HG02938 (cell line): Measurements from ENCODE around the gene PRSS22.
"Not testable (repeated sequence)": the region's sequence is repeated elsewhere in the genome, so short reads cannot be mapped to it uniquely, and the experiment has no call there.

Experiments
- ATAC-seq: cut with Tn5 transposase; IDR thresholded peaks from one replicate; pipeline ENCODE4 v1.9.1; 2021; ENCODE audit warnings: mild to moderate bottlenecking, moderate library complexity; ENCODE audit not compliant: unreplicated experiment

PRSS22 gene, protein sequence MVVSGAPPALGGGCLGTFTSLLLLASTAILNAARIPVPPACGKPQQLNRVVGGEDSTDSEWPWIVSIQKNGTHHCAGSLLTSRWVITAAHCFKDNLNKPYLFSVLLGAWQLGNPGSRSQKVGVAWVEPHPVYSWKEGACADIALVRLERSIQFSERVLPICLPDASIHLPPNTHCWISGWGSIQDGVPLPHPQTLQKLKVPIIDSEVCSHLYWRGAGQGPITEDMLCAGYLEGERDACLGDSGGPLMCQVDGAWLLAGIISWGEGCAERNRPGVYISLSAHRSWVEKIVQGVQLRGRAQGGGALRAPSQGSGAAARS

GRCh38 chr16:2857451-2858244 lies at the start of gene PRSS22:
TSS of gene PRSS22 (minus strand) at chr16:2858170. CDS start at chr16:2858104, 66 bp downstream.
- ATAC-seq = no peak

DNA sequence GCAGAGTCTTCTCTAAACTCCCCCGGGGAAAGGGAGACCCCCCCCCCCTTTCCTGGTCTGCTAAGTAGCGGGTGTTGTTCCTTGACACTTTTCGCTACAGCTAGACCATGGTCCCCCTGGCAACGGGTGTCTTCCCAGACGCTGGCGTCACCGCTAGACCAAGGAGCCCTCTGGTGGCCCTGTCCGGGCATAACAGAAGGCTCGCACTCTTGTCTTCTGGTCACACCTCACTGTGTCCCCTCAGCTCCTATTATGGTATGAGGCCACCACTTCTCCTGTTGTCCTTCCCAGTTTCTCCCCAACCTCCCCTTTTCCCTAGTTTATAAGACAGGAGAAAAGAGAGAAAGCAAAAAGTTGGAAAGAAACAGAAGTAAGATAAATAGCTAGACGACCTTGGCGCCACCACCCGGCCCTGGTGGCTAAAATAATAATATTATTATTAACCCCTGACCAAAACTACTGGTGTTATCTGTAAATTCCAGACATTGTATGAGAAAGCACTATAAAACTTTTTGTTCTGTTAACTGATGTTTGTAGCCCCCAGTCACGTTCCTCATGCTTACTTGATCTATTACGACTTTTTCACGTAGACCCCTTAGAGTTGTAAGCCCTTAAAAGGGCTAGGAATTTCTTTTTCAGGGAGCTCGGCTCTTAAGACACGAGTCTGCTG lies 49.2 kb upstream of the PRSS22 start:
- not testable (repeated sequence) for ATAC-seq

GRCh38 chr16:2905988-2906387 lies 48.0 kb upstream of the PRSS22 start:
- no peak for ATAC-seq

DNA sequence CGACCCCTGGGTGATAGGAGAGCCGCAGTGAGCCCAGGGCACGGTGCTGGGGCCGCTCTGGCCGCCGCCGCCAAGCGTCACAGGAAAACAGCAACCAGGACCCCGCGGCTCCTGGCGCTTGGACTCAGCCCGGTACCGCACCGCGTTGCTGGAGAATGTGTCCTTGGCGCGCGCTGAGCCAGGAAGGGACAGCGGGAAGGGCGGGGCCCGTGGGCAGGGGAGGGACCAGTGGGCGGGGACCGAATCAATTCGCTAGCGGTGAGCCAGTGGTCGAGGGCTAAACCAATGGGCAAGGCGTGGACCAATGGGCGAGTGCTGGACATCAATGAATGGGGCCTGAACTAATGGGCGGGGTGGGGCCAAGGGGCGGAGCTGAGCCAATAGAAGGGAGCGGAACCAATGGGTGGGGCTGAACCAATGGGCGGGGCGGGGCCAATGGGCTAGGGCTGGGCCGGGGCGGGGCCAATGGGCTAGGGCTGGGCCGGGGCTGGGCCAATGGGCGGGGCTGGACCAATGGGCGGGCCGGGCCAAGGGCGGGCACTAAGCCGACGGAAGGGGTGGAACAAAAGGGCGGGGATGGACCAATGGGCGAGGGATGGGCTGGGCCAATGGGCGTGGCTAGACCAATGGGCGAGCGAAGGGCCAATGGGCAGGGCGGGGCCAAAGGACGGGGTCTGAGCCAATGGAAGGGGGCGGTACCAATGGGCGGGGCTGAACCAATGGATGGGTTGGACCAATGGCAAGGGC lies 47.4 kb upstream of the PRSS22 start:
- ATAC-seq = peak; percentile 68

DNA sequence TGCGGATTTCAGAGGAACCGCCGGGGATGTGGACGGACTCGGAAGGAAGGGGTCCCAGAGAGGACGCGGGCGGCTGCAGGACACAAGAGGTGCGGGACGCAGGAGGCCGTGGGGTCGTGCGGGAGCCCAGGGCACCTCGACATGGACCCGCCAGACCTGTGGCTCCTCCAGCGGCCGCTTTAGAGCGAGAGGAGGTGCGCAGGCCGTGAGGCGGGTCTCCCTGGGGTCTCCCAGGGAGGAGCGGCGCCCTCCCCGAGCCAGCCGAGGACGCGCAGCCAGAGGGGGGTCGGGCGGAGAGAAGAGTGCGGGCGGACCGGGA lies 46.9 kb upstream of the PRSS22 start:
- ATAC-seq = no peak

DNA sequence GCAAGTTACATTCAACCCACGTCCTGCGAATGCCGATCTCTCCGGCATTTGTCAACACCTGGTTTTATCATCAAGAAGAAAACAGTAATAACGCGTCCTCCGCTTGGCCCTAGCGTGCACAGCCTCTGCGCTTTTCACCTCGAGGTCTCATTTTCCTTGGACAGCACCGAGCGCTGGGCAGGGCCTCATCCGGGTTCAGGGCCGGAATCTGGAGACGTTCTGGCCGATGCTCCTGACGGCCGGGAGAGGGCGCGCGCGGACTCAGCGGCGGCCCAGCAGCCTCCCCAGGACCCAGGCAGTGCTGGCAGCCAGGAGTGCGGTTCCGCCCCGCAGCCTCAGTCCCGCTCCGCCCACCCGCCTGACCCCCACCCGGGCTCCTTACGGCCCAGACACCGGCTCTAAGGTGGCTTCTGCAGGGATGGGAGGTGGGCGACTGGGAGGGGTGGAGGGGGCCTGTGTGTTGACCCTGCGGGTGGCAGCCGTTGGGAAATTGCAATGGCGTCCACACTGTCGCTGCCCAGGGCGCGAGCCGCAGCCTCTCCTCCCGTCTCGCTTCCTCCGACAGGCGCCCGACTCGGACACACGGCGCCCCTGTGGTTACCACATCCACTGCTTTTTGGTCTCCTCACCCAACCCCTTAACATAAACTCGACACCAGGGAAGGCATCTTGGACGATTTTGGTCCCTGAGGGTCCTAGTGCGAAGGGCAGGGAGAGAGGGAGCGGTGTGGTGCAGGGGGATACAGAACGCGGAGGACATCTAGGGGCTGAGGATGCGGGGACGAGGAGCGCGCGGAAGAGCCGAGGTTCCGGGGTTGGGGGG lies 46.3 kb upstream of the PRSS22 start:
- ATAC-seq = peak; percentile 41

- ATAC-seq = no peak
Measured at GRCh38 chr16:2902337-2903130, 44.6 kb upstream of the PRSS22 start.

DNA sequence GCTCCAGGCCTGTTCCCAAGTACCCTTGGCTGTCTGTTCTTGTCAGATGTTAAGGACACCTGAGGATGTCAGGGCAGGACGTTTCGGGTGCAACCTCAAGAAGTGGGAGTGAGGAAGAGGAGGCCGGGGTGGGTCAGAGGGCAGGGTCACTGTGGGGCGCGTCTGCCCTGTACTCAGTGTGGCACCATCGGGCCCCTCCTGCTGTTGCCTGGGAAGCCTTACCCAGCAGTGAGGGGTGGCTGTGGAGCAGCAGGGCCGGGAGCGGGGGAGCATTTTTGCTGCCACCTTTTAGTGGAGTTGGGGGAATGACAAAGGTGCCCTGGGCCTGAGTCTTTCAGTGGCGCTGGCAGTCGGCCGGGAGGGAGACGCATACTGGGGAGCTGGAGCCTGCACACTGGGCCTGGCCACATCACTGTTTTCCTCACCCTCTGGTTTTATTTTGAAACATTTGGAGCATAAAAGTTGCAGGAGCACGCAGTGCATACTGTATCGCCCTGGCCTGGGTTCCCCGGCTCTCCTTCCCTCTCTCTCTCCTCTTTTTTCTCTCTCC lies 42.6 kb upstream of the PRSS22 start:
- no peak for ATAC-seq

GRCh38 chr16:2899564-2900072 lies 41.6 kb upstream of the PRSS22 start:
- ATAC-seq = no peak

DNA sequence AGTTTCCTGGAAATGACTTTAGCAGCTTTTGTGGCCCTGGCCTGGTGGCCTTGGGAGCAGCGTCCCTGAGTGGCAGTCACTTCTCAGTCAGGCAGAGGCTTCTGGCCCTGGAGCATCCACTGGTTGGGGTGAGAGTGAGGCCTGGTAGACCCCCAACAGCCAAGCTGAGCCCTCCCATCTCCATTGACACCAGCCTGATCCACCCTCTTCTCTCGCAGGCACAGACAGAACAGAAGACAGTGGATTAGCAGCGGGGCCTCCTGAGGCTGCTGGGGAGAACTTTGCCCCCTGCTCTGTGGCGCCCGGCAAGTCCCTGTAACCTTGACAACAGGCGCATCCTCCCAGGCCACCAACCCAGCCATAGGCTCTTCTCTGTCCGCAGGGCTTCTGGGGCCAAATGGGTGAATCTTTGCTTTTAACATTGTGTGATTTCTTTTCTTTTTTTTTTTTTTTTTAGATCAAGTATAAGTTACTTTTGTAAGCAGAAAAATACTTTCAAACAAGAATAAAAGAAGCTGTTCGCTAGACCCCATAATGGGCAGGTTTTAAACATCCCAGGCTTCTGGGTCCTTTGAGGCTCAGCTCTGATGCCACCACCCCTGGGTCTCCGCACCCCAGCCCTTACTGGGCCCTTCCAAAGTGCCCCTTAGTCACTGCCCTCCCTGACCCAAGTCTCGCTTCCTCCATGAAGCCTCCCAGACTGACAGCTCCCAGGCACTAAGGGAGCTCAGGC lies 41.0 kb upstream of the PRSS22 start:
- no peak for ATAC-seq

- ATAC-seq = no peak
Measured at GRCh38 chr16:2897110-2897509, 39.1 kb upstream of the PRSS22 start.

GRCh38 chr16:2896480-2897010 lies 38.6 kb upstream of the PRSS22 start:
- ATAC-seq = no peak

- ATAC-seq = no peak
Measured at GRCh38 chr16:2895813-2896212, 37.8 kb upstream of the PRSS22 start.

DNA sequence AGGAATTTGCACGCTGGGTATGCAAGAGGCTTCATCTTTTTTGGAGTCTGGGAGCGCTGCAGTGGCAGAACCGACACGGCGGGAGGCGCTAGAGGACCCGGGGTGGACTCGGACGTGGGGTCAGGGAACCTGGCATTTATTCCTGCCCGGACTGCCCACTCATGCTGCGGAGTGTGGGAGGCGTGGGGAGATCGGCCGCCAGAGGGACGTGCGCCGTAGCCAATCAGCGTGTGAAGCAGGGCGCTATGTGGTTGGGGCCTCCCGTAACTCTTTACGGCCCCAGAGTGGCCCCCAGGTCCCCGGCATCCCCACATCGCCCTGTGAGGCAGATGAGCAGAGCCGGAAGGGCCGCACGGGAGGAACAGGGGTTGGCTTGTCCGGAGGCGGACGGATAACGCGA lies 36.3 kb upstream of the PRSS22 start:
- no peak for ATAC-seq

GRCh38 chr16:2884041-2884451 lies 26.1 kb upstream of the PRSS22 start:
- ATAC-seq = no peak

DNA sequence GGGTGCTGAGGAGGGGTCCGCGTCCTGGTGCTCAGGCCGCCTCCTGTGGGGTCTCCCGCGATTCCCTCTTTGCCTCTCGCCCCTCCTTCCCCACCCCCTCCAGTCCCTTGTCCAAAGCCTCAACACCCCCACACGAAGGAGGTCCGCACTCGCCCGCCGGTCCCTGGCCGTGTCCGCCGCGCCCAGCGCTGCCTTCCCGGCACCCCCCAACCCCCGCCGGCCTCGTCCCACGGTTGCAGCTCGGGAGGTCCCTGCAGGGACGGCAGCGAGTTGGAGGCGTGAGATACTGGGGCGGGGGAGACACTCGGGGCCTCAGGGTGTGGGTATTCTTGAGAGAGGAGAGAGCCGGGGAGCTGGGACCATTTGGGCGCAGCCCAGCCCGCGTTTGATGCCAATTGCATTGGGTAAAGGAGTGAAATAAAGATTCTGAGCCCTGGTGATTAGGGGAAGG lies 25.5 kb upstream of the PRSS22 start:
- ATAC-seq = peak; percentile 2

DNA sequence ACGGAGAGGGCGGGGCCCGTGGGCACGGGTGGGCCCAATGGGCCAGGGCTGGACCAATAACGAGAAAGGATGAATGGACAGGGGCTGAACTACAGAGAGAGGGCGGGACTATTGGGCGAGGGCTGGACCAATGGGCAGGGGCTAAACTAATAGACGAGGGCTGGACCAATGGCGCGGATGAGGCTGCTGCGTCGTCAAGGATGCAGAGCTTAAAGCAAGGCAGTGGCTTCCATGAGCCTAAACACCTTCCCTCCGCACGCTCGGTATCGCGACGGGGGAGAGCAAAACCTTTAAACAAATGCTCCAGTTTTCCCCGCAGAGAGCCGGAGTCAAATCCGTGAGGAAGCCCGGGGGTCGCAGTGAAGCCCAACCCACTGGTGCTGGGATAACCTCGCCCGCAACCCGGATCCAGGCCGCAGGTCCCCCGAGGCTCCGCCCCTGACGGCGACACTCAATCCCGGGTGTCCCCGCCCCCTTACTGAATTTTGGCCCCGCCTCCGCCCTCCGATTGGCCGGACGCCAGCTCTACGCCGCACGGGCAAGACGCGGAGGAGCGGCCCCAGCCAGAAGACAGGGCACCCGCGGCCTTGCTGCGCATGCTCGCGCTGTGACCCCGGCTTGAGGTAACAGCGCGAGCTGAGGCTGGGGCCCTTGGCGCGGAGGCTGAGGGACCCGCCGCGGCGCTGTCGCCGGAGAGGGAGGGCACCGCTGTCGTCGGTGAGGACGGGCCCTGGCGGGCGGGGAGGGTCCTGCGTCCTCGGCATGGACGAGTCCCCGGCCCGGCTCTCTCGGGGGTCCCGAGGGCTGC lies 24.9 kb upstream of the PRSS22 start, which contains the start of gene FLYWCH2:
TSS of gene FLYWCH2 (plus strand) at position 566 of the 808 bp plus-strand sequence. CDS start 13,235 bp downstream, outside the sequence.
- peak; percentile 88 for ATAC-seq
